GM21515 (cell line): Measurements from ENCODE around the gene KCNN3.
A peak's percentile ranks its signal among the peaks of the same experiment; 100 is the strongest.
"Not testable (repeated sequence)": the region's sequence is repeated elsewhere in the genome, so short reads cannot be mapped to it uniquely, and the experiment has no call there.

Experiments
- ATAC-seq: cut with Tn5 transposase; IDR thresholded peaks from one replicate; pipeline ENCODE4 v1.9.1; 2021; ENCODE audit not compliant: unreplicated experiment

The KCNN3 gene

GRCh38 chr1:154870115-154870571, at the start of gene KCNN3:
Gene KCNN3, minus strand, starts transcription at chr1:154870281. Its CDS starts 317 bp downstream, at chr1:154869964.
- ATAC-seq, result peak; percentile 82

- ATAC-seq, result no peak
These were observed 43.2 kb upstream of the KCNN3 start for GRCh38 chr1:154913273-154913672.

GRCh38 chr1:154912755-154913154, 42.7 kb upstream of the KCNN3 start:
- ATAC-seq, result no peak

- no peak for ATAC-seq
These were observed 41.8 kb upstream of the KCNN3 start for GRCh38 chr1:154911691-154912550.

- no peak for ATAC-seq
These were observed 40.8 kb upstream of the KCNN3 start for GRCh38 chr1:154910851-154911250.

GRCh38 chr1:154908937-154909336, 38.9 kb upstream of the KCNN3 start:
- no peak for ATAC-seq

GRCh38 chr1:154908129-154908528, 38.0 kb upstream of the KCNN3 start:
- ATAC-seq, result not testable (repeated sequence)

GRCh38 chr1:154906621-154907081, 36.6 kb upstream of the KCNN3 start:
- no peak for ATAC-seq

- no peak for ATAC-seq
These were observed 33.0 kb upstream of the KCNN3 start for GRCh38 chr1:154902938-154903566.

GRCh38 chr1:154901591-154901990, 31.5 kb upstream of the KCNN3 start:
- no peak for ATAC-seq

- no peak for ATAC-seq
These were observed 29.0 kb upstream of the KCNN3 start for GRCh38 chr1:154899041-154899440.

GRCh38 chr1:154896771-154897286, 26.7 kb upstream of the KCNN3 start:
- ATAC-seq, result no peak

GRCh38 chr1:154895798-154896197, 25.7 kb upstream of the KCNN3 start:
- no peak for ATAC-seq

GRCh38 chr1:154891452-154891851, 21.4 kb upstream of the KCNN3 start:
- no peak for ATAC-seq

- no peak for ATAC-seq
These were observed 18.7 kb upstream of the KCNN3 start for GRCh38 chr1:154888757-154889156.

- no peak for ATAC-seq
These were observed 16.4 kb upstream of the KCNN3 start for GRCh38 chr1:154886281-154887015.

GRCh38 chr1:154884869-154885701, 15.0 kb upstream of the KCNN3 start:
- no peak for ATAC-seq

GRCh38 chr1:154883919-154884868, 14.1 kb upstream of the KCNN3 start:
- no peak for ATAC-seq

- no peak for ATAC-seq
These were observed 11.9 kb upstream of the KCNN3 start for GRCh38 chr1:154881820-154882535.
